ENCODE data around the gene TMEM63A. TPM values are rescaled to one million over a fixed set of nuclear protein-coding genes. Genes with fewer than 3 reads are reported as not detected.
"Not testable (repeated sequence)": the region's sequence is repeated elsewhere in the genome, so short reads cannot be mapped to it uniquely, and the experiment has no call there.

Gene TMEM63A
- total RNA-seq, 1 donor from 2014 or later = 24.8 TPM

DNA sequence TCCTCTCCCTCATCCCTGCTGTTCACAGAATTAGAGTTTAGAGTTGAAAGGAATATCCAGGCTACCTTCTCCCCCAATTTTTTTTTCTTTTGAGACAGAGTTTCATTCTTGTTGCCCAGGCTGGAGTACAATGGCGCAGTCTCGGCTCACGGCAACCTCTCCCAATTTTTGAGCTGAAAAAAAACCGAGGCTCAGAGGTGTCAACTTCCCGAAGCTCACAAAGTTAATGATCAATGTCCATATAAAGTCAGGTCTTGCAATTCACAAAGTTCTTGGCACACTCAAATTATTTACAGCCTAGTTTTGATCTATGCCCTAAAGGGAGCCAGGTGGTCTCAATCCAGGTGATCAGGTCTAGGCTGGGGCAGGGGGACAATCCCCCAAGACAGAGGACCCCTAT is 7.6 kb upstream of the TMEM63A start:
- Mint-ChIP-seq H3K4me3 (no peak overlapping the region), H3K27ac (ENCODE audit: unreplicated experiment) (no peak overlapping the region)

DNA sequence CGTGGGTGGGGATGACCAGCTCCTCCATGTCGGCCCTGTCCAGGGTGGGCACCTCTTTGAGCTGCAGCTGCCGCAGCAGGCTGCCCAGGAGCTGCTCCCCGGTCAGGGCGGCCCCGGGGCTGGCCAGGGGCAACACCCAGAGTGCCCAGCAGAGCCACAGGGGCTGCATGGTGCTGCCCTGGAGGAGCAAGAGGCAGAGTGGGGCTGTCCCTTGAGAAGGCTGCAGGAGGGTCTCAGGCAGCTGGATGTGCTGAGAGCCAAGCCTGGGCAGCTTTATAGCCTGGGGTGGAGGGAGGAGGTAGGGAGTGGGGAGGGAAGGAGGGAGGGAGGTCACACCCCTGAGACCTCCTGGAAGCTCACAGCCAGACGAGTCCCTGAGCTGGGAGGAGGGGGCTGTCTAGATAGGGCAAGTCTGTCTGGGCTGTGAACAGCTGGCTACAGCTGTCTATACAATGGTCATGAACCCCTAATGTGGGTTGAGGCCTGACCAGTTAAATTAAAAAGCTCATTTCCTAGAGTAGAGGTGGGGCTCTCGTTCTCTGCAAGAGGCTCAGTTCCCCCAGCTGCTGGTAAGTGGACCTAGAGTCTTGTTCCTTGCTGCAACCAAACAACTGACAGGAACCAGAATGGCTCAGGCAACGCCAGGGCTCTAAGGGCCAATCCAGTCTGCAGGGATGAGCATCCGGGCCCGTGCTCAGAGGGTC is 6.9 kb upstream of the TMEM63A start, which contains the start of gene LEFTY1:
Gene LEFTY1 (minus strand): TSS at position 249 of the 704 bp plus-strand sequence. CDS start 80 bp downstream, at position 169.
- no peak for DNase-seq (ENCODE audit: low read depth, low spot score)
- H3K27ac Mint-ChIP-seq (ENCODE audit: unreplicated experiment) = no peak within 1 kb of the TSS

More for the DNA sequence above, 7.6 kb upstream of the TMEM63A start:
- Mint-ChIP-seq H3K4me1 (peaks cover 20% of the 10 kb centered on the region), H3K9me3 (no peaks in the 10 kb centered on the region), H3K36me3 (ENCODE audit: low read depth) (no peaks in the 10 kb centered on the region), H3K27me3 (ENCODE audit: low read depth) (peaks cover 18% of the 10 kb centered on the region)
- no peak for TF ChIP-seq CTCF (conservative IDR thresholded peaks at IDR 0.05)
- DNase-seq (ENCODE audit: low read depth, low spot score) = no peak

GRCh38 chr1:225888289-225888897 is 6.2 kb upstream of the TMEM63A start:
- peaks cover 24% of the 10 kb centered on the region for H3K27me3 Mint-ChIP-seq (ENCODE audit: low read depth)
- DNase-seq (ENCODE audit: low read depth, low spot score) = no peak
- H3K4me1 Mint-ChIP-seq = peaks cover 23% of the 10 kb centered on the region
- H3K36me3 Mint-ChIP-seq (ENCODE audit: low read depth) = no peaks in the 10 kb centered on the region
- peak overlapping the region; percentile 38 for H3K4me3 Mint-ChIP-seq
- H3K27ac Mint-ChIP-seq (ENCODE audit: unreplicated experiment) = no peak overlapping the region
- no peak for TF ChIP-seq CTCF (conservative IDR thresholded peaks at IDR 0.05)
- H3K9me3 Mint-ChIP-seq = no peaks in the 10 kb centered on the region

More for the DNA sequence above, 6.9 kb upstream of the TMEM63A start, which contains the start of gene LEFTY1:
- Mint-ChIP-seq H3K27me3 (ENCODE audit: low read depth) (peaks cover 19% of the 10 kb centered on the region), H3K9me3 (no peaks in the 10 kb centered on the region), H3K4me3 (peak within 1 kb of the TSS; percentile 38), H3K36me3 (ENCODE audit: low read depth) (no peaks in the 10 kb centered on the region), H3K4me1 (peaks cover 20% of the 10 kb centered on the region)
- no peak for TF ChIP-seq CTCF (conservative IDR thresholded peaks at IDR 0.05)

DNA sequence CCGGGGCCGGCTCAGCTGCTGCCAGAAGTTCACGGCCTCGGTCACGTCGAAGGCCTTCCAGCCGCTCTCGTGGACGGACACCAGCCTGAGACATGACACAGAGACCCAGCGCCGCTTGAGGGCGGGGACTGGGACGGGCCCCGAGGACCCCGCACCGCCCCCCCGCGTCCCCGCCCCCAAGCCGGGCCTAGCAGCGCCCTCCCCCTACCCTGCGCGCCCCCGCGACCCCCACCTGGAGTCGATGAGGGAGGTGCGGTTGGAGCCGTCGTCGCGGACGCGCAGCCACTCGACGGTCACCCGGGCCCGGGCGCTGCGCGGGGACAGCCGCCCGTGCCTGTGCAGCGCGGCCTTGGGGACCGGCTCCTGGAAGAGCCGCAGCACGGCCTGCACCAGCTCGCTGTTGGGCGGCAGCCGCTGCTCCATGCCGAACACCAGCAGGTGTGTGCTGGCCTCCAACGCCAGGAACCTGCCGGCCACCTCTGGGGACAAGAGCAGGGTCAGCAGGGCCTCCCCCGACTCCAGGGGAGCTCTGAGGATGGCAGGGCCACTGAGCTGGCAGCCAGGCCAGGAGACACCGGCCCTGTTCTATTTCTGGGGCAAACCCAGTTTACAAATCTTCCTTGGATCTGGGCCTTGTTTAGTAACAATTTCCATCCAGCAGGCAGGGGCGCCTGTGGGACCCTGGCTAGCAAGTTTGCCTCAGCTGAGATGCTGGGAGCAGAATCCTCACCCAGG is 5.5 kb upstream of the TMEM63A start:
- H3K4me3 Mint-ChIP-seq = peak overlapping the region; percentile 38
- DNase-seq (ENCODE audit: low read depth, low spot score) = not testable (repeated sequence)

GRCh38 chr1:225887030-225887314 is 4.8 kb upstream of the TMEM63A start:
- H3K36me3 Mint-ChIP-seq (ENCODE audit: low read depth) = no peaks in the 10 kb centered on the region
- peaks cover 27% of the 10 kb centered on the region for H3K4me1 Mint-ChIP-seq
- no peaks in the 10 kb centered on the region for H3K9me3 Mint-ChIP-seq
- peak overlapping the region; percentile 81 for H3K4me3 Mint-ChIP-seq
- no peak overlapping the region for H3K27ac Mint-ChIP-seq (ENCODE audit: unreplicated experiment)
- H3K27me3 Mint-ChIP-seq (ENCODE audit: low read depth) = peaks cover 28% of the 10 kb centered on the region
- TF ChIP-seq CTCF (conservative IDR thresholded peaks at IDR 0.05) = no peak
- DNase-seq (ENCODE audit: low read depth, low spot score) = no peak

More for the DNA sequence above, 5.5 kb upstream of the TMEM63A start:
- not testable (repeated sequence) for H3K9me3 Mint-ChIP-seq; H3K36me3 Mint-ChIP-seq (ENCODE audit: low read depth); H3K27ac Mint-ChIP-seq (ENCODE audit: unreplicated experiment)
- Mint-ChIP-seq H3K27me3 (ENCODE audit: low read depth) (peaks cover 28% of the 10 kb centered on the region), H3K4me1 (peaks cover 27% of the 10 kb centered on the region)
